ENCODE data around the gene PLXNB3.
A peak's percentile ranks its signal among the peaks of the same experiment; 100 is the strongest.

Gene PLXNB3

DNA sequence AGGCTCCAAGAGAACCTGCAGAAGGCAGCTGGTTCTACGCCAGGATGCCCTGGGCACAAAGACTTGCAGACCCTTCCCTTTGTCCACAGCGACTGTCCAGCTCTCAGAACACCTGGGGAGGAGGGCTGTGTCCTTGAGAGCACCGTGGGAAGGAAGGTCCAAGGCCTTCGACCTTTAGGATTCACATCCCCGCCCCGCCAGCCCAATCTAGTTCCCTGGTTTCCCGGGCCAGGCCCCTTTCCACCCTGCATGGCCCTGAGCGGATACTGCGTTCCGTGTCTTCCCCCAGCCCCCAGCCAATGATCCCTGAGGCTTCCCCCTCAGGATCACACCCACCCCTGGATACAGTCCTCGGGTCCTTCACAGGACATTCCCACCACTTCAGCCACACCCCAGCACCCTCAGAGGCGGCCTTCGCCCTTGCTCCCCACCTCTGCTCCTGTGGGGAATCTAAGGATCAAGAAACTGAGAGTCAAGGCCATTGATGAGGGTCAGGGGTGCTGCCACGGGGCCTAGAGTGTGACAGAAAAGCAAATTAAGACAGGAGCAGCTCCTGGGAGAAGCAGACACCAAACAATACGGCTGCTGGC lies 30.3 kb upstream of the PLXNB3 start:
- peaks cover 12% of the 10 kb centered on the region; the same call in 1 of the 2 replicates for H3K4me1 ChIP-seq (ENCODE audit: low read length)

DNA sequence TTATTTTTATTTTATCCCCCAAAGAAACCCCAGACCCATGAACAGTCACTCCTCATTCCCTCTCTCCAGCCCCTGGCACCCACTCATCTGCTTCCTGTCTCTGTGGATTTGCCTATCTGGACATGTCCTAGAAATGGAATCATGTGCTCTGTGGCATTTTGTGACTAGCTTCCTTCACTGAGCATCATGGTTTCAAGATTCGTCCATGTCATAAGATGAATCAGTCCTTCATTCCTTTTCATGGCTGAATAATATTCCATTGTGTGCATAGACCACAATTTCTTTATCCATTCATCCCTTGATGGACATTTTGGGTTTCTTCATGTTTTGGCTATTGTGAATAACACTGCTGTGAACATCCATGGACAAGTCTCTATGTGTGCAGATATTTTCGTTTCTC lies 29.2 kb upstream of the PLXNB3 start:
- Histone ChIP-seq H4K20me1 (ENCODE audit: insufficient read depth, low read length) (no peaks in the 10 kb centered on the region), H3K27me3 (replicated peaks; ENCODE audit: insufficient read depth, low read length) (no peaks in the 10 kb centered on the region), H3K79me2 (ENCODE audit: low read length) (no peaks in the 10 kb centered on the region), H3K36me3 (replicated peaks; ENCODE audit: insufficient read depth, low read length) (no peaks in the 10 kb centered on the region), H3K9me3 (replicated peaks; ENCODE audit: insufficient read depth, low read length) (no peaks in the 10 kb centered on the region), H3K4me3 (ENCODE audit: low read length) (no peak overlapping the region), H2AFZ (ENCODE audit: low read length) (no peak overlapping the region), H3K4me2 (ENCODE audit: low read depth, low read length) (no peak overlapping the region), H3K4me1 (ENCODE audit: low read length) (peaks cover 12% of the 10 kb centered on the region; the same call in 1 of the 2 replicates), H3K9ac (ENCODE audit: low read length) (no peak overlapping the region), H3K9me2 (replicated peaks; ENCODE audit: insufficient read depth, low read length) (no peaks in the 10 kb centered on the region), H3F3A (ENCODE audit: insufficient read depth, low read length) (peaks cover 9% of the 10 kb centered on the region), H3K27ac (ENCODE audit: low read length) (no peak overlapping the region)
- TF ChIP-seq, protein P1, sequence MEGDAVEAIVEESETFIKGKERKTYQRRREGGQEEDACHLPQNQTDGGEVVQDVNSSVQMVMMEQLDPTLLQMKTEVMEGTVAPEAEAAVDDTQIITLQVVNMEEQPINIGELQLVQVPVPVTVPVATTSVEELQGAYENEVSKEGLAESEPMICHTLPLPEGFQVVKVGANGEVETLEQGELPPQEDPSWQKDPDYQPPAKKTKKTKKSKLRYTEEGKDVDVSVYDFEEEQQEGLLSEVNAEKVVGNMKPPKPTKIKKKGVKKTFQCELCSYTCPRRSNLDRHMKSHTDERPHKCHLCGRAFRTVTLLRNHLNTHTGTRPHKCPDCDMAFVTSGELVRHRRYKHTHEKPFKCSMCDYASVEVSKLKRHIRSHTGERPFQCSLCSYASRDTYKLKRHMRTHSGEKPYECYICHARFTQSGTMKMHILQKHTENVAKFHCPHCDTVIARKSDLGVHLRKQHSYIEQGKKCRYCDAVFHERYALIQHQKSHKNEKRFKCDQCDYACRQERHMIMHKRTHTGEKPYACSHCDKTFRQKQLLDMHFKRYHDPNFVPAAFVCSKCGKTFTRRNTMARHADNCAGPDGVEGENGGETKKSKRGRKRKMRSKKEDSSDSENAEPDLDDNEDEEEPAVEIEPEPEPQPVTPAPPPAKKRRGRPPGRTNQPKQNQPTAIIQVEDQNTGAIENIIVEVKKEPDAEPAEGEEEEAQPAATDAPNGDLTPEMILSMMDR (IDR thresholded peaks at IDR 0.05; ENCODE audit: low read length), result no peak
- no peak for TF ChIP-seq EZH2 (optimal IDR thresholded peaks at IDR 0.05; ENCODE audit: low read depth, low read length)
- no peak for TF ChIP-seq EZH2phosphoT487 (IDR thresholded peaks at IDR 0.05; ENCODE audit: low read length)
- DNase-seq, result no peak

More for the DNA sequence above, 30.3 kb upstream of the PLXNB3 start:
- Histone ChIP-seq H3K9me2 (replicated peaks; ENCODE audit: insufficient read depth, low read length) (no peaks in the 10 kb centered on the region), H3K4me3 (ENCODE audit: low read length) (no peak overlapping the region), H3K4me2 (ENCODE audit: low read depth, low read length) (no peak overlapping the region), H3K9ac (ENCODE audit: low read length) (no peak overlapping the region), H3K9me3 (replicated peaks; ENCODE audit: insufficient read depth, low read length) (no peaks in the 10 kb centered on the region), H3K79me2 (ENCODE audit: low read length) (no peaks in the 10 kb centered on the region), H4K20me1 (ENCODE audit: insufficient read depth, low read length) (no peaks in the 10 kb centered on the region), H3K27ac (ENCODE audit: low read length) (no peak overlapping the region), H2AFZ (ENCODE audit: low read length) (no peak overlapping the region), H3K36me3 (replicated peaks; ENCODE audit: insufficient read depth, low read length) (no peaks in the 10 kb centered on the region), H3F3A (ENCODE audit: insufficient read depth, low read length) (peaks cover 9% of the 10 kb centered on the region), H3K27me3 (replicated peaks; ENCODE audit: insufficient read depth, low read length) (no peaks in the 10 kb centered on the region)
- no peak for DNase-seq
- TF ChIP-seq EZH2 (optimal IDR thresholded peaks at IDR 0.05; ENCODE audit: low read depth, low read length), result no peak
- TF ChIP-seq, protein P1 (IDR thresholded peaks at IDR 0.05; ENCODE audit: low read length), result no peak
- TF ChIP-seq EZH2phosphoT487 (IDR thresholded peaks at IDR 0.05; ENCODE audit: low read length), result no peak

DNA sequence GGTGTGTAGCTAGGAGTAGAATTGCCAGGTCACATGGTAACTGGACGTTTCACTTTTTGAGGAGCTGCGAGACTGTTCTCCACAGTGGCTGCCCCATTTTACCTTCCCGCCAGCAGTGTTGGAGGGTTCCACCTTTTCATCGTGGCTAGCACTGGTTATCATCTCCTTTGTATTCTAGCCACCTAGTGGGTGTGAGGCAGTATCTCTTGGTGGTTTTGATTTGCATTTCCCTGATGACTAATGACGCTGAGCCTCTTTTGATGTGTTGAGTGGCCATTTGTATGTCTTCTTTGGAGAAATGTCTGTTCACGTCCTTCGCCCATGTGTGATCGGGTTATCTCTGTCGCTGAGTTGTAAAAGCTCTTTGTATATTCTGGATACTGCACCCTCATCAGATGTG lies 28.8 kb upstream of the PLXNB3 start:
- Histone ChIP-seq H2AFZ (ENCODE audit: low read length) (no peak overlapping the region), H3K27me3 (replicated peaks; ENCODE audit: insufficient read depth, low read length) (no peaks in the 10 kb centered on the region), H3K4me3 (ENCODE audit: low read length) (no peak overlapping the region), H3K27ac (ENCODE audit: low read length) (no peak overlapping the region), H3K9ac (ENCODE audit: low read length) (no peak overlapping the region), H3F3A (ENCODE audit: insufficient read depth, low read length) (peaks cover 9% of the 10 kb centered on the region), H3K9me3 (replicated peaks; ENCODE audit: insufficient read depth, low read length) (no peaks in the 10 kb centered on the region), H3K4me2 (ENCODE audit: low read depth, low read length) (no peak overlapping the region), H3K4me1 (ENCODE audit: low read length) (peaks cover 12% of the 10 kb centered on the region; the same call in 1 of the 2 replicates), H3K79me2 (ENCODE audit: low read length) (no peaks in the 10 kb centered on the region), H3K36me3 (replicated peaks; ENCODE audit: insufficient read depth, low read length) (no peaks in the 10 kb centered on the region), H3K9me2 (replicated peaks; ENCODE audit: insufficient read depth, low read length) (no peaks in the 10 kb centered on the region), H4K20me1 (ENCODE audit: insufficient read depth, low read length) (no peaks in the 10 kb centered on the region)
- DNase-seq, result peak; percentile 11
- TF ChIP-seq EZH2phosphoT487 (IDR thresholded peaks at IDR 0.05; ENCODE audit: low read length) (no peak), EZH2 (optimal IDR thresholded peaks at IDR 0.05; ENCODE audit: low read depth, low read length) (no peak)
- TF ChIP-seq, protein P1 (IDR thresholded peaks at IDR 0.05; ENCODE audit: low read length), result peak; percentile 18; the same call in 1 of the 2 replicates

Measured in MM.1S (cell line).